HepG2 (cell line): ENCODE data around the gene INHA. TPM values are rescaled to one million over a fixed set of nuclear protein-coding genes. Genes with fewer than 3 reads are reported as not detected.

Experiments used
- ATAC-seq: fragments of 200-7000 bp; cut with Tn5 transposase; 3 replicates; pipeline ENCODE4 v1.9.1; 2020; ENCODE audit warnings: mild to moderate bottlenecking, moderate library complexity
- BruUV-seq: library from RNA; stranded (reverse); fragments of 400-500 nt; replicated peaks from 2 replicates; lab custom pipeline; 2021; lab: Mats Ljungman, UMichigan
- CTCF ChIA-PET: fragments of 300-600 bp; formaldehyde crosslinking; extraction: SDS; loops from one replicate; lab custom pipeline; 2021; ENCODE audit warnings: low total read pairs, inconsistent platforms, low intra/inter-chr PET ratio; lab: Yijun Ruan, JAX
- POLR2A ChIA-PET: fragments of 350-600 bp; sonication (Branson Sonifier 250); formaldehyde crosslinking; loops from one replicate; lab custom pipeline; 2020; ENCODE audit warnings: antibody characterized with exemption, inconsistent platforms; lab: Yijun Ruan, JAX
- DNase-seq: peaks from one replicate; pipeline ENCODE4 v3.0.0-alpha.2; 2015; ENCODE audit warnings: low spot score
- FAIRE-seq: peaks from 3 replicates; lab custom pipeline; 2011; peaks lifted over from hg19 to GRCh38; lab: Jason Lieb, UNC
- H2AFZ ChIP-seq: one replicate; pipeline ENCODE4 v1.6.1; 2011; ENCODE audit warnings: low read length, inconsistent platforms
- H3K27ac ChIP-seq: fragments of 300-600 bp; 3 replicates; pipeline ENCODE4 v1.8.0; 2011; ENCODE audit warnings: mixed run types, mild to moderate bottlenecking, mixed read lengths, low read length, inconsistent platforms; ENCODE audit not compliant: insufficient read depth; ENCODE audit errors: extremely low read length
- H3K27me3 ChIP-seq, 2 experiments: fragments of 200-600 bp in 1 of 2; 2 replicates in 1 of 2; 3 replicates in 1 of 2; pipeline versions ENCODE4 v1.6.0 to v1.8.0; 2011; ENCODE audit warnings: low read length in 2 of 2, mild to moderate bottlenecking in 2 of 2, moderate library complexity in 2 of 2, inconsistent platforms in 1 of 2; ENCODE audit not compliant: insufficient read depth in 2 of 2, control insufficient read depth in 1 of 2
- H3K36me3 ChIP-seq, 2 experiments: fragments of 200-600 bp in 1 of 2; replicated peaks in 1 of 2; 2 replicates in 1 of 2; 3 replicates in 1 of 2; pipeline versions ENCODE4 v1.5.1 to v1.8.0; 2011; ENCODE audit warnings: low read length in 2 of 2, inconsistent platforms in 1 of 2; ENCODE audit not compliant: insufficient read depth in 2 of 2, control insufficient read depth in 1 of 2
- H3K4me1 ChIP-seq: 2 replicates; pipeline ENCODE4 v1.5.1; 2012; ENCODE audit warnings: low read length, inconsistent platforms; ENCODE audit not compliant: insufficient read depth
- H3K4me2 ChIP-seq: 2 replicates; pipeline ENCODE4 v1.6.0; 2011; ENCODE audit warnings: low read depth, low read length, inconsistent platforms
- H3K4me3 ChIP-seq, 3 experiments: fragments of 200-600 bp in 1 of 3; sonication (generic), shearing (Covaris generic) in 1 of 3; replicated peaks in 1 of 3; 2 replicates each; pipeline ENCODE4 v1.5.1; 2011 to 2016; ENCODE audit warnings: low read length in 3 of 3, inconsistent platforms in 2 of 3, low read depth in 2 of 3, mild to moderate bottlenecking in 2 of 3, control low read depth in 1 of 3, mixed read lengths in 1 of 3; ENCODE audit not compliant: insufficient read depth in 1 of 3
- H3K79me2 ChIP-seq: one replicate; pipeline ENCODE4 v1.6.1; 2011; ENCODE audit warnings: low read length, inconsistent platforms; ENCODE audit not compliant: insufficient read depth
- H3K9ac ChIP-seq: 2 replicates; pipeline ENCODE4 v1.6.0; 2011; ENCODE audit warnings: mild to moderate bottlenecking, low read depth, low read length, inconsistent platforms; ENCODE audit not compliant: insufficient read depth
- H3K9me3 ChIP-seq: 2 replicates; pipeline ENCODE4 v1.5.1; 2012; ENCODE audit warnings: mild to moderate bottlenecking, low read length
- H4K20me1 ChIP-seq: 2 replicates; pipeline ENCODE4 v1.6.0; 2011; ENCODE audit warnings: inconsistent platforms, mild to moderate bottlenecking, low read length, moderate library complexity; ENCODE audit not compliant: insufficient read depth
- FOXC1 ChIP-seq: sonication (generic); formaldehyde crosslinking; IDR thresholded peaks from 2 replicates; pipeline ENCODE4 v1.8.0; 2022; ENCODE audit warnings: mild to moderate bottlenecking, missing genetic modification reagents, borderline replicate concordance
- MAF1 ChIP-seq: sonication (generic); formaldehyde crosslinking; IDR thresholded peaks from 2 replicates; pipeline ENCODE4 v1.5.0; 2020; ENCODE audit warnings: missing genetic modification reagents, borderline replicate concordance
- MIER3 ChIP-seq: IDR thresholded peaks from 2 replicates; pipeline ENCODE4 v1.6.1; 2016; ENCODE audit warnings: missing compliant biosample characterization, borderline replicate concordance
- NBN ChIP-seq: fragments of 450-650 bp; conservative IDR thresholded peaks from 2 replicates; pipeline ENCODE4 v1.6.1; 2017
- NFIB ChIP-seq: sonication (generic); formaldehyde crosslinking; IDR thresholded peaks from 2 replicates; pipeline ENCODE4 v1.9.0; 2021; ENCODE audit warnings: missing genetic modification reagents, mild to moderate bottlenecking, borderline replicate concordance
- TGIF2 ChIP-seq: IDR thresholded peaks from 2 replicates; pipeline ENCODE4 v1.6.1; 2016; ENCODE audit warnings: control low read depth, missing compliant biosample characterization
- ZMYM2 ChIP-seq: sonication (generic); formaldehyde crosslinking; IDR thresholded peaks from 2 replicates; pipeline ENCODE4 v1.8.0; 2022; ENCODE audit warnings: mild to moderate bottlenecking, missing genetic modification reagents
- ZNF326 ChIP-seq: sonication (generic); formaldehyde crosslinking; IDR thresholded peaks from 2 replicates; pipeline ENCODE4 v1.4.0; 2020; ENCODE audit warnings: missing genetic modification reagents, borderline replicate concordance
- ZNF432 ChIP-seq: sonication (generic); formaldehyde crosslinking; IDR thresholded peaks from 2 replicates; pipeline ENCODE4 v1.5.0; 2020; ENCODE audit warnings: missing genetic modification reagents, mild to moderate bottlenecking, borderline replicate concordance
- ZNF703 ChIP-seq: sonication (generic); formaldehyde crosslinking; IDR thresholded peaks from 2 replicates; pipeline ENCODE4 v1.5.1; 2020; ENCODE audit warnings: missing genetic modification reagents, mild to moderate bottlenecking, moderate library complexity, borderline replicate concordance
- ZNF737 ChIP-seq: sonication (generic); formaldehyde crosslinking; IDR thresholded peaks from 2 replicates; pipeline ENCODE4 v1.5.0; 2020; ENCODE audit warnings: missing genetic modification reagents, mild to moderate bottlenecking, borderline replicate concordance
- ZNF891 ChIP-seq: sonication (generic); formaldehyde crosslinking; IDR thresholded peaks from 2 replicates; pipeline ENCODE4 v1.5.0; 2020; ENCODE audit warnings: mild to moderate bottlenecking, missing genetic modification reagents
- WGBS: methylation state at CpG from one replicate; pipeline ENCODE4 v1.1.6; 2017; ENCODE audit warnings: low lambda C conversion rate; 5-methylcytosine and 5-hydroxymethylcytosine counted together
- in situ Hi-C: cut with HindIII; loops from 2 replicates; pipeline ENCODE4 v1.10.0; 2017; ENCODE audit warnings: low pct_unique_long_range_greater_than_20kb; ENCODE audit not compliant: extremely low pct_ligation_motif_present
- intact Hi-C: fragments of 100-400 bp; cut with micrococcal nuclease; formaldehyde crosslinking; loops from one replicate; pipeline ENCODE4 v1.10.0; 2022; ENCODE audit not compliant: unreplicated experiment
- polyA plus RNA-seq, 8 experiments: library from polyadenylated mRNA; depleted of rRNA in 3 of 8; stranded (reverse) in 7 of 8; unstranded in 1 of 8; fragments of >200 nt; fragmentation: Illumina TruSeq in 4 of 8; extraction: Trizol in 4 of 8; gene quantifications; 2 replicates each; pipeline versions ENCODE4 v1.2.1 to v1.2.3, GENCODE V29; 2011 to 2016; ENCODE audit warnings: low read depth in 4 of 8, missing spikeins in 1 of 8, mixed read lengths in 1 of 8; ENCODE audit not compliant: insufficient read depth in 1 of 8
- total RNA-seq, 5 experiments: library from RNA; depleted of rRNA; stranded (reverse); fragments of >200 nt; fragmentation: Illumina TruSeq; extraction: Trizol; gene quantifications; 2 replicates each; pipeline ENCODE4 v1.2.3, GENCODE V29; 2016; ENCODE audit warnings: low read depth in 1 of 5
- TF ChIP-seq, protein P1 (sequence below): sonication (generic); formaldehyde crosslinking; IDR thresholded peaks from 2 replicates; pipeline ENCODE4 v1.5.0; 2020; ENCODE audit warnings: mild to moderate bottlenecking, missing genetic modification reagents
- TF ChIP-seq, protein P2 (sequence below): IDR thresholded peaks from 2 replicates; pipeline ENCODE4 v1.6.1; 2016; ENCODE audit warnings: low read depth, control low read depth
- TF ChIP-seq, protein P3 (sequence below): sonication (generic); formaldehyde crosslinking; IDR thresholded peaks from 2 replicates; pipeline ENCODE4 v1.4.0; 2020; ENCODE audit warnings: missing genetic modification reagents

The INHA gene
- total and polyA plus RNA-seq, 2 of the 13 experiments (the other 11 are each of a cell fraction or from before 2014, with no cell fraction given): 4.1 to 15.2 TPM

DNA sequence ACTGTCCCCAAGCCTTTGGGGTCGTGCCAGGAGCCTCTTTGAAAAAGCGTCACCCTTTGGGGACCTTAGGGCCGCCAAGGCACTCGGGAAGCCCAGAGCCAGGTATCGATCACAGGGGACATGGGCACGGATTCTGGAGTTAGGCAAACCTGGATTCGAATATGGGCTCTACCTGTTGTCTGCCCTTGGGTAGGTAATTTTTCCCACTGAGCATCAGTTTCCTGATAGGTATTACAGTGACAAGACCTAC, 19.0 kb upstream of the INHA start:
- Histone ChIP-seq H3K36me3 (peaks cover 6 to 18% of the 10 kb centered on the region in 2 experiments; a peak in 3 of 5 replicates), H3K4me1 (peaks cover 22% of the 10 kb centered on the region), H3K27ac (no peak overlapping the region), H4K20me1 (no peaks in the 10 kb centered on the region), H3K4me2 (peak overlapping the region; percentile 90), H2AFZ (no peak overlapping the region), H3K9ac (peak overlapping the region; percentile 60), H3K79me2 (no peaks in the 10 kb centered on the region), H3K9me3 (no peaks in the 10 kb centered on the region), H3K4me3 (peak overlapping the region; percentile 71 to 79 (median 73); a peak in 5 of 6 replicates), H3K27me3 (no peaks in the 10 kb centered on the region)
- ATAC-seq (no peak), DNase-seq (no peak), FAIRE-seq (no peak)
- POLR2A ChIA-PET: interaction anchor here (0.9 to 3.3 kb wide), 10 partner anchors 8 to 165 kb away, joined by 3 to 28 read pairs (median 10); partner anchors contain the start of genes CHPF, DNPEP, GMPPA and INHA
- in situ Hi-C loops: no loop called here
- WGBS: 19% methylated on average over 7 of the region's 7 CpGs
- CTCF ChIA-PET: interaction anchor here (2.4 kb wide), 1 partner anchor 12 kb away, joined by 9 read pairs; no protein-coding TSS in a partner anchor
- BruUV-seq: no TSS peak
- intact Hi-C loops: no loop called here
- peak; percentile 7; the same call in 1 of the 2 replicates for TF ChIP-seq FOXC1 (CRISPR knock-in tag)
- TF ChIP-seq, protein P1, sequence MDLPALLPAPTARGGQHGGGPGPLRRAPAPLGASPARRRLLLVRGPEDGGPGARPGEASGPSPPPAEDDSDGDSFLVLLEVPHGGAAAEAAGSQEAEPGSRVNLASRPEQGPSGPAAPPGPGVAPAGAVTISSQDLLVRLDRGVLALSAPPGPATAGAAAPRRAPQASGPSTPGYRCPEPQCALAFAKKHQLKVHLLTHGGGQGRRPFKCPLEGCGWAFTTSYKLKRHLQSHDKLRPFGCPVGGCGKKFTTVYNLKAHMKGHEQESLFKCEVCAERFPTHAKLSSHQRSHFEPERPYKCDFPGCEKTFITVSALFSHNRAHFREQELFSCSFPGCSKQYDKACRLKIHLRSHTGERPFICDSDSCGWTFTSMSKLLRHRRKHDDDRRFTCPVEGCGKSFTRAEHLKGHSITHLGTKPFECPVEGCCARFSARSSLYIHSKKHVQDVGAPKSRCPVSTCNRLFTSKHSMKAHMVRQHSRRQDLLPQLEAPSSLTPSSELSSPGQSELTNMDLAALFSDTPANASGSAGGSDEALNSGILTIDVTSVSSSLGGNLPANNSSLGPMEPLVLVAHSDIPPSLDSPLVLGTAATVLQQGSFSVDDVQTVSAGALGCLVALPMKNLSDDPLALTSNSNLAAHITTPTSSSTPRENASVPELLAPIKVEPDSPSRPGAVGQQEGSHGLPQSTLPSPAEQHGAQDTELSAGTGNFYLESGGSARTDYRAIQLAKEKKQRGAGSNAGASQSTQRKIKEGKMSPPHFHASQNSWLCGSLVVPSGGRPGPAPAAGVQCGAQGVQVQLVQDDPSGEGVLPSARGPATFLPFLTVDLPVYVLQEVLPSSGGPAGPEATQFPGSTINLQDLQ: peak; percentile 81; the same call in 1 of the 2 replicates
- TF ChIP-seq ZMYM2 (CRISPR knock-in tag): 0 out of 2 replicates have a peak, but pooled peaks have one; percentile 21
- no peak for TF ChIP-seq MIER3 (CRISPR knock-in tag)
- 0 out of 2 replicates have a peak, but pooled peaks have one; percentile 56 for TF ChIP-seq ZNF703
- no peak for TF ChIP-seq NBN
- peak; percentile 8; the same call in 1 of the 2 replicates for TF ChIP-seq ZNF891 (CRISPR knock-in tag)
- 0 out of 2 replicates have a peak, but pooled peaks have one; percentile 14 for TF ChIP-seq MAF1
- TF ChIP-seq, protein P2, sequence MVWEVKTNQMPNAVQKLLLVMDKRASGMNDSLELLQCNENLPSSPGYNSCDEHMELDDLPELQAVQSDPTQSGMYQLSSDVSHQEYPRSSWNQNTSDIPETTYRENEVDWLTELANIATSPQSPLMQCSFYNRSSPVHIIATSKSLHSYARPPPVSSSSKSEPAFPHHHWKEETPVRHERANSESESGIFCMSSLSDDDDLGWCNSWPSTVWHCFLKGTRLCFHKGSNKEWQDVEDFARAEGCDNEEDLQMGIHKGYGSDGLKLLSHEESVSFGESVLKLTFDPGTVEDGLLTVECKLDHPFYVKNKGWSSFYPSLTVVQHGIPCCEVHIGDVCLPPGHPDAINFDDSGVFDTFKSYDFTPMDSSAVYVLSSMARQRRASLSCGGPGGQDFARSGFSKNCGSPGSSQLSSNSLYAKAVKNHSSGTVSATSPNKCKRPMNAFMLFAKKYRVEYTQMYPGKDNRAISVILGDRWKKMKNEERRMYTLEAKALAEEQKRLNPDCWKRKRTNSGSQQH (CRISPR knock-in tag): 0 out of 2 replicates have a peak, but pooled peaks have one; percentile 15
- TF ChIP-seq TGIF2 (CRISPR knock-in tag): 0 out of 2 replicates have a peak, but pooled peaks have one; percentile 39
- TF ChIP-seq ZNF737 (CRISPR knock-in tag): no peak
- 0 out of 2 replicates have a peak, but pooled peaks have one; percentile 37 for TF ChIP-seq NFIB (CRISPR knock-in tag)
- TF ChIP-seq, protein P3, sequence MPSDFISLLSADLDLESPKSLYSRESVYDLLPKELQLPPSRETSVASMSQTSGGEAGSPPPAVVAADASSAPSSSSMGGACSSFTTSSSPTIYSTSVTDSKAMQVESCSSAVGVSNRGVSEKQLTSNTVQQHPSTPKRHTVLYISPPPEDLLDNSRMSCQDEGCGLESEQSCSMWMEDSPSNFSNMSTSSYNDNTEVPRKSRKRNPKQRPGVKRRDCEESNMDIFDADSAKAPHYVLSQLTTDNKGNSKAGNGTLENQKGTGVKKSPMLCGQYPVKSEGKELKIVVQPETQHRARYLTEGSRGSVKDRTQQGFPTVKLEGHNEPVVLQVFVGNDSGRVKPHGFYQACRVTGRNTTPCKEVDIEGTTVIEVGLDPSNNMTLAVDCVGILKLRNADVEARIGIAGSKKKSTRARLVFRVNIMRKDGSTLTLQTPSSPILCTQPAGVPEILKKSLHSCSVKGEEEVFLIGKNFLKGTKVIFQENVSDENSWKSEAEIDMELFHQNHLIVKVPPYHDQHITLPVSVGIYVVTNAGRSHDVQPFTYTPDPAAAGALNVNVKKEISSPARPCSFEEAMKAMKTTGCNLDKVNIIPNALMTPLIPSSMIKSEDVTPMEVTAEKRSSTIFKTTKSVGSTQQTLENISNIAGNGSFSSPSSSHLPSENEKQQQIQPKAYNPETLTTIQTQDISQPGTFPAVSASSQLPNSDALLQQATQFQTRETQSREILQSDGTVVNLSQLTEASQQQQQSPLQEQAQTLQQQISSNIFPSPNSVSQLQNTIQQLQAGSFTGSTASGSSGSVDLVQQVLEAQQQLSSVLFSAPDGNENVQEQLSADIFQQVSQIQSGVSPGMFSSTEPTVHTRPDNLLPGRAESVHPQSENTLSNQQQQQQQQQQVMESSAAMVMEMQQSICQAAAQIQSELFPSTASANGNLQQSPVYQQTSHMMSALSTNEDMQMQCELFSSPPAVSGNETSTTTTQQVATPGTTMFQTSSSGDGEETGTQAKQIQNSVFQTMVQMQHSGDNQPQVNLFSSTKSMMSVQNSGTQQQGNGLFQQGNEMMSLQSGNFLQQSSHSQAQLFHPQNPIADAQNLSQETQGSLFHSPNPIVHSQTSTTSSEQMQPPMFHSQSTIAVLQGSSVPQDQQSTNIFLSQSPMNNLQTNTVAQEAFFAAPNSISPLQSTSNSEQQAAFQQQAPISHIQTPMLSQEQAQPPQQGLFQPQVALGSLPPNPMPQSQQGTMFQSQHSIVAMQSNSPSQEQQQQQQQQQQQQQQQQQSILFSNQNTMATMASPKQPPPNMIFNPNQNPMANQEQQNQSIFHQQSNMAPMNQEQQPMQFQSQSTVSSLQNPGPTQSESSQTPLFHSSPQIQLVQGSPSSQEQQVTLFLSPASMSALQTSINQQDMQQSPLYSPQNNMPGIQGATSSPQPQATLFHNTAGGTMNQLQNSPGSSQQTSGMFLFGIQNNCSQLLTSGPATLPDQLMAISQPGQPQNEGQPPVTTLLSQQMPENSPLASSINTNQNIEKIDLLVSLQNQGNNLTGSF (CRISPR knock-in tag): 0 out of 2 replicates have a peak, but pooled peaks have one; percentile 1
- TF ChIP-seq ZNF432 (CRISPR knock-in tag): 0 out of 2 replicates have a peak, but pooled peaks have one; percentile 25
- no peak for TF ChIP-seq ZNF326 (CRISPR knock-in tag)
